ENCODE results near the gene IL4R.

DNA sequence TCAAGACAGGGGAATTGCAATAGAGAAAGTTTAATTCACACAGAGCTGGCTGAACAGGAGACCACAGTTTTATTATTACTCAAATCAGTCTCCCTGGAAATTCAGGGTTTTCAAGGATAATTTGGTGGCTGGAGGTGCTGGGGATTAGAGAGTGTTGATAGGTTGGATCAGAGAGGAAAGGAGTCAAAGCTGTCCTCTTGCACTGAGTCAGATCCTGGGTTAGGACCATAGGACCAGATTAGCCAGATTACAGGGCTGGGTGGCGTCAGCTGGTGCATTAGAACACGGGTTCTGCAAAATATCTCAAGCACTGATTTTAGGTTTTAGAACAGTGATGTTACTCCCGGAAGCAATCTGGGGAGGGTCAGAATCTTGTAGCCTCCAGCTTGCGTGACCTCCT is 43.4 kb upstream of the IL4R start:
- TF ChIP-seq POLR2A (IDR thresholded peaks at IDR 0.05): no peak
- TF ChIP-seq, protein P1, sequence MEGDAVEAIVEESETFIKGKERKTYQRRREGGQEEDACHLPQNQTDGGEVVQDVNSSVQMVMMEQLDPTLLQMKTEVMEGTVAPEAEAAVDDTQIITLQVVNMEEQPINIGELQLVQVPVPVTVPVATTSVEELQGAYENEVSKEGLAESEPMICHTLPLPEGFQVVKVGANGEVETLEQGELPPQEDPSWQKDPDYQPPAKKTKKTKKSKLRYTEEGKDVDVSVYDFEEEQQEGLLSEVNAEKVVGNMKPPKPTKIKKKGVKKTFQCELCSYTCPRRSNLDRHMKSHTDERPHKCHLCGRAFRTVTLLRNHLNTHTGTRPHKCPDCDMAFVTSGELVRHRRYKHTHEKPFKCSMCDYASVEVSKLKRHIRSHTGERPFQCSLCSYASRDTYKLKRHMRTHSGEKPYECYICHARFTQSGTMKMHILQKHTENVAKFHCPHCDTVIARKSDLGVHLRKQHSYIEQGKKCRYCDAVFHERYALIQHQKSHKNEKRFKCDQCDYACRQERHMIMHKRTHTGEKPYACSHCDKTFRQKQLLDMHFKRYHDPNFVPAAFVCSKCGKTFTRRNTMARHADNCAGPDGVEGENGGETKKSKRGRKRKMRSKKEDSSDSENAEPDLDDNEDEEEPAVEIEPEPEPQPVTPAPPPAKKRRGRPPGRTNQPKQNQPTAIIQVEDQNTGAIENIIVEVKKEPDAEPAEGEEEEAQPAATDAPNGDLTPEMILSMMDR (IDR thresholded peaks at IDR 0.05): no peak
